Lower leg skin (tissue), 3 donors: Measurements from ENCODE around the gene MEI4.

Source experiments
- POLR2A ChIP-seq, 2 donors: fragments of 450-650 bp; IDR thresholded peaks; one replicate each; pipeline ENCODE4 v1.6.1; 2016 to 2017; ENCODE audit warnings: antibody characterized with exemption in 2 of 2, mild to moderate bottlenecking in 1 of 2, moderate library complexity in 1 of 2
- TF ChIP-seq, protein P1 (sequence below), 3 donors: fragments of 450-650 bp; IDR thresholded peaks; one replicate each; pipeline ENCODE4 v1.5.1; 2016; ENCODE audit warnings: antibody characterized with exemption in 3 of 3, mild to moderate bottlenecking in 3 of 3, moderate library complexity in 2 of 3

DNA sequence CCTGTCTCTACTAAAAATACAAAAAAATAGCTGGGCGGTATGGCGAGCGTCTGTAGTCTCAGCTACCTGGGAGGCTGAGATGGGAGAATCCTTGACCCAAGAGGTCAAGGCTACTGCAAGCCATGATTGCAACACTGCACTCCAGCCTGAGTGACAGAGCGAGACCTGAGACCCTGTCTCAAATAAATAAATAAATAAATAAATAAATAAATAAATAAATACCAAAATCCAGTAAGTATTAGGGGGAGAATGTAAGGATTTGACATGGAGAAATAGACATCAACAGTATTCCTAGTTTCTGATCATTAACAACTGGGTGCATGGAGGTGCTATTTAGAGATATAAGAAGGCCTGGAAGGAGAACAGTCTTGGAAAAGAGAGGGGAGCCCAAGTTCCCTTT lies 125.7 kb downstream of the MEI4 start:
- TF ChIP-seq, protein P1, sequence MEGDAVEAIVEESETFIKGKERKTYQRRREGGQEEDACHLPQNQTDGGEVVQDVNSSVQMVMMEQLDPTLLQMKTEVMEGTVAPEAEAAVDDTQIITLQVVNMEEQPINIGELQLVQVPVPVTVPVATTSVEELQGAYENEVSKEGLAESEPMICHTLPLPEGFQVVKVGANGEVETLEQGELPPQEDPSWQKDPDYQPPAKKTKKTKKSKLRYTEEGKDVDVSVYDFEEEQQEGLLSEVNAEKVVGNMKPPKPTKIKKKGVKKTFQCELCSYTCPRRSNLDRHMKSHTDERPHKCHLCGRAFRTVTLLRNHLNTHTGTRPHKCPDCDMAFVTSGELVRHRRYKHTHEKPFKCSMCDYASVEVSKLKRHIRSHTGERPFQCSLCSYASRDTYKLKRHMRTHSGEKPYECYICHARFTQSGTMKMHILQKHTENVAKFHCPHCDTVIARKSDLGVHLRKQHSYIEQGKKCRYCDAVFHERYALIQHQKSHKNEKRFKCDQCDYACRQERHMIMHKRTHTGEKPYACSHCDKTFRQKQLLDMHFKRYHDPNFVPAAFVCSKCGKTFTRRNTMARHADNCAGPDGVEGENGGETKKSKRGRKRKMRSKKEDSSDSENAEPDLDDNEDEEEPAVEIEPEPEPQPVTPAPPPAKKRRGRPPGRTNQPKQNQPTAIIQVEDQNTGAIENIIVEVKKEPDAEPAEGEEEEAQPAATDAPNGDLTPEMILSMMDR (IDR thresholded peaks at IDR 0.05): no peak
- no peak for TF ChIP-seq POLR2A (IDR thresholded peaks at IDR 0.05)
